ENCODE results near the gene TMEM175. TPM values are rescaled to one million over a fixed set of nuclear protein-coding genes. Genes with fewer than 3 reads are reported as not detected.

The TMEM175 gene
- total RNA-seq, 2 experiments from 2014 or later, result 12.5 to 33.1 TPM

DNA sequence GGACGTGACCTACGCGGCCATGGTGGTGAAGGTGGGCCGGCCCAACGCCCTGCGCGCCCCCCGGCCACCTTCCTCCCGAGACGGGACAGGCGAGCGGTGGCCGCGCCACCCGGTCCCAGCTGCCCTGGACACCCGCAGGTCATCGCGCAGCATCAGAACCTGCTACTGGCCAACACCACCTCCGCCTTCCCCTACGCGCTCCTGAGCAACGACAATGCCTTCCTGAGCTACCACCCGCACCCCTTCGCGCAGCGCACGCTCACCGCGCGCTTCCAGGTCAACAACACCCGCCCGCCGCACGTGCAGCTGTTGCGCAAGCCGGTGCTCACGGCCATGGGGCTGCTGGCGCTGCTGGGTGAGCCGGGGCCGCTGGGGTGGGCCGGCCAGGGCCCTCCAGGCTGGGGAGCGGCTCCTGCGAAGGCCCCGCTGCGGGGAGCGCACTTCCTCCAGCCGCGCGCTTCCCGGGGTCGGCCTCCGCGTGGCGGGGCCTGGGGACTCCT, 69.9 kb downstream of the TMEM175 start:
- BruUV-seq (replicated peaks), result no TSS peak
- Histone ChIP-seq H3K4me2 (ENCODE audit: low read length) (no peak overlapping the region), H3K79me2 (ENCODE audit: insufficient read depth, low read depth, low read length) (no peaks in the 10 kb centered on the region), H2AFZ (ENCODE audit: low read length) (no peak overlapping the region), H3K27ac (ENCODE audit: low read depth, low read length, poor library complexity, severe bottlenecking) (no peak overlapping the region), H3K9me2 (ENCODE audit: insufficient read depth, low read length) (no peaks in the 10 kb centered on the region), H3K4me3 (ENCODE audit: low read depth, low read length, poor library complexity, severe bottlenecking) (no peak overlapping the region), H4K20me1 (ENCODE audit: insufficient read depth, low read length) (no peaks in the 10 kb centered on the region), H3K9me3 (ENCODE audit: low read length) (no peaks in the 10 kb centered on the region), H3K36me3 (ENCODE audit: insufficient read depth, low read length) (no peaks in the 10 kb centered on the region), H3K4me1 (ENCODE audit: insufficient read depth, low read length, poor library complexity, severe bottlenecking) (no peaks in the 10 kb centered on the region)
- DNase-seq (ENCODE audit: low spot score), result no peak
- CTCF ChIA-PET (ENCODE audit: unreplicated experiment), result no interaction called here
- TF ChIP-seq EZH2phosphoT487 (IDR thresholded peaks at IDR 0.05; ENCODE audit: borderline replicate concordance, low read depth, low read length) (no peak), CTCF (conservative IDR thresholded peaks at IDR 0.05; ENCODE audit: low read length) (no peak)
- intact Hi-C loops (cut with micrococcal nuclease; ENCODE audit: unreplicated experiment), result no loop called here
- POLR2A ChIA-PET, result no interaction called here

GRCh38 chr4:1002631-1003251, 70.5 kb downstream of the TMEM175 start:
- Histone ChIP-seq H3K27ac (ENCODE audit: low read depth, low read length, poor library complexity, severe bottlenecking) (no peak overlapping the region), H3K4me2 (ENCODE audit: low read length) (no peak overlapping the region), H3K4me3 (ENCODE audit: low read depth, low read length, poor library complexity, severe bottlenecking) (no peak overlapping the region), H2AFZ (ENCODE audit: low read length) (no peak overlapping the region), H3K36me3 (ENCODE audit: insufficient read depth, low read length) (no peaks in the 10 kb centered on the region), H3K9me3 (ENCODE audit: low read length) (no peaks in the 10 kb centered on the region), H3K4me1 (ENCODE audit: insufficient read depth, low read length, poor library complexity, severe bottlenecking) (no peaks in the 10 kb centered on the region), H3K79me2 (ENCODE audit: insufficient read depth, low read depth, low read length) (no peaks in the 10 kb centered on the region), H4K20me1 (ENCODE audit: insufficient read depth, low read length) (no peaks in the 10 kb centered on the region), H3K9me2 (ENCODE audit: insufficient read depth, low read length) (no peaks in the 10 kb centered on the region)
- DNase-seq (ENCODE audit: low spot score), result no peak
- CTCF ChIA-PET (ENCODE audit: unreplicated experiment), result no interaction called here
- BruUV-seq (replicated peaks), result no TSS peak
- POLR2A ChIA-PET, result no interaction called here
- intact Hi-C loops (cut with micrococcal nuclease; ENCODE audit: unreplicated experiment), result no loop called here
- TF ChIP-seq CTCF (conservative IDR thresholded peaks at IDR 0.05; ENCODE audit: low read length) (no peak), EZH2phosphoT487 (IDR thresholded peaks at IDR 0.05; ENCODE audit: borderline replicate concordance, low read depth, low read length) (no peak)

GRCh38 chr4:1003271-1004070, 71.2 kb downstream of the TMEM175 start:
- intact Hi-C loops (cut with micrococcal nuclease; ENCODE audit: unreplicated experiment), result no loop called here
- Histone ChIP-seq H4K20me1 (ENCODE audit: insufficient read depth, low read length) (no peaks in the 10 kb centered on the region), H2AFZ (ENCODE audit: low read length) (no peak overlapping the region), H3K4me1 (ENCODE audit: insufficient read depth, low read length, poor library complexity, severe bottlenecking) (no peaks in the 10 kb centered on the region), H3K4me2 (ENCODE audit: low read length) (no peak overlapping the region), H3K9me2 (ENCODE audit: insufficient read depth, low read length) (no peaks in the 10 kb centered on the region), H3K9me3 (ENCODE audit: low read length) (no peaks in the 10 kb centered on the region), H3K79me2 (ENCODE audit: insufficient read depth, low read depth, low read length) (no peaks in the 10 kb centered on the region), H3K36me3 (ENCODE audit: insufficient read depth, low read length) (no peaks in the 10 kb centered on the region), H3K27ac (ENCODE audit: low read depth, low read length, poor library complexity, severe bottlenecking) (no peak overlapping the region), H3K4me3 (ENCODE audit: low read depth, low read length, poor library complexity, severe bottlenecking) (no peak overlapping the region)
- no peak for TF ChIP-seq CTCF (conservative IDR thresholded peaks at IDR 0.05; ENCODE audit: low read length)
- TF ChIP-seq EZH2phosphoT487 (IDR thresholded peaks at IDR 0.05; ENCODE audit: borderline replicate concordance, low read depth, low read length), result no peak
- BruUV-seq (replicated peaks), result no TSS peak
- no peak for DNase-seq (ENCODE audit: low spot score)
- ChIA-PET CTCF (ENCODE audit: unreplicated experiment) (no interaction called here), POLR2A (no interaction called here)

All from OCI-LY7 (cell line).